Stimulated activated CD4-positive, alpha-beta T cell treated with anti-CD3 and anti-CD28 coated beads, Interleukin-15, amount 100 ng/mL, for 48 hours (primary cell): ENCODE results near the gene NAPEPLD.
"Not testable (repeated sequence)": the region's sequence is repeated elsewhere in the genome, so short reads cannot be mapped to it uniquely, and the experiment has no call there.

Experiments used
- DNase-seq, 2 donors: peaks; one replicate each; pipeline ENCODE4 v3.0.0-alpha.2; 2020; ENCODE audit warnings: low read depth in 2 of 2

Gene NAPEPLD

GRCh38 chr7:103113164-103113563, 35.7 kb downstream of the NAPEPLD start:
- DNase-seq = no peak

- DNase-seq = not testable (repeated sequence)
Observed at GRCh38 chr7:103106703-103107070, 42.2 kb downstream of the NAPEPLD start.

GRCh38 chr7:103106005-103106702, 42.7 kb downstream of the NAPEPLD start:
- no peak for DNase-seq

DNA sequence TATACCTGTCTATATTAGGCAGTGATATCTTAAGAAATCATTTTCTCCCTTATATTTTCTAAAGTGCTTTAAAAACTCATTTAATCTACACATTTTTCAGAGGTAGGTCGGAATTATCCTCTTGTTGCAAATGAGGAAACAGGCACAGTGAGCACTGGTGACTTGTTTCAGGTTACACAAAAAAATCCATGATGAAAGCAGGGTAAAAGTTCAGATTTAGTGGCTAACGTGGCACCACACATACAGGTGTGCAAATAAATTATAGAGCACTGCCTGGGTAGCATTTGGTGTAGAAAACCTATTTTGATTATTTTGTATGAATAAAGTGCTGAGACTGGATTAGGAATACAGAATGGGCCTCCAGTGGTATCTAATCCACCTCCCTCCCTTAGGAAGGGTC, 47.4 kb downstream of the NAPEPLD start:
- DNase-seq = no peak

DNA sequence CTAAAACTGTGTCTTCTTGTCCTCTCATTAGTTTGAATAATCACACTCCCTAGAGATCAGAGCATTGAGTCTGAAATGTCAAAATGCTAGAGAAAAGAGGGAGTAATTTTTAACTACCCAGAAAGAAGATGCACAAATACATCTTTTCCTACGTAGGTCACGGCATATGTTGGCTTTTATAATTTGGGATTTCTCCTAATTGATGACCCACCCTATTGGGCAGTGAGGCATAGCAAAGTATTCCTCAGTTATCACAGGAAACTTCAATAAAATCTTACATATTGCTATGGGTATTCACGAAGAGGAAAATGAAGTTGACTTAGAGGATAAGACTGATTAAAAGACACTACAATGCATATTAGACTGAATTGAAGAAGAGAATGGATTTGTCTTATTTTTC, 48.6 kb downstream of the NAPEPLD start:
- DNase-seq = no peak

GRCh38 chr7:103097041-103097440, 51.9 kb downstream of the NAPEPLD start:
- DNase-seq = no peak

DNA sequence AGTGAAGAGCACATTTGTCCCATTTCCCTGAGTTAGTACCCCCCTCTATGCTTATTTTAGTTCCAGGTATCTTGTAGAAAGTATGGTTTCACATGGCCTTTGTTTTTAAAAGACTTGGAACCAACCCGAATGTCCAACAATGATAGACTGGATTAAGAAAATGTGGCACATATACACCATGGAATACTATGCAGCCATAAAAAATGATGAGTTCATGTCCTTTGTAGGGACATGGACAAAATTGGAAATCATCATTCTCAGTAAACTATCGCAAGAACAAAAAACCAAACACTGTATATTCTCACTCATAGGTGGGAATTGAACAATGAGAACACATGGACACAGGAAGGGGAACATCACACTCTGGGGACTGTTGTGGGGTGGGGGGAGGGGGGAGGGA, 53.3 kb downstream of the NAPEPLD start:
- not testable (repeated sequence) for DNase-seq

DNA sequence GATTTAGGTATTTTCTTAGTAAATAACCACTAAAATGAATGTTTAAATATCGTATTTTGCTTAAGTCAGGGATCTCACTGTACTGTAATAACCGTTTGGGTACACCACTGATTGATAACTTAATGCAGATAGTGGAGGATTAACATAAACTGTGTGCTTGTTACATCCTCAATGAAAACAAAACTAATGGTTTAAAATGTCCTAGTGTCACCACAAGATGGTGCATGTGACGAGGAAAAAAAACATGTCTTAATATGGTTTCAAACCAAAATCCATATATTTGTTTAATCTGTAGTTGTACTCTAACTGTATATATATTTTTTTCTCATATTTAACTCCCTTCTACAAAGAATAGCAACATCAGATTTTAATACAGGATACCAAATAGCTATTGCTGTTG, 54.8 kb downstream of the NAPEPLD start:
- no peak for DNase-seq

GRCh38 chr7:103093429-103093828, 55.5 kb downstream of the NAPEPLD start:
- DNase-seq = no peak

DNA sequence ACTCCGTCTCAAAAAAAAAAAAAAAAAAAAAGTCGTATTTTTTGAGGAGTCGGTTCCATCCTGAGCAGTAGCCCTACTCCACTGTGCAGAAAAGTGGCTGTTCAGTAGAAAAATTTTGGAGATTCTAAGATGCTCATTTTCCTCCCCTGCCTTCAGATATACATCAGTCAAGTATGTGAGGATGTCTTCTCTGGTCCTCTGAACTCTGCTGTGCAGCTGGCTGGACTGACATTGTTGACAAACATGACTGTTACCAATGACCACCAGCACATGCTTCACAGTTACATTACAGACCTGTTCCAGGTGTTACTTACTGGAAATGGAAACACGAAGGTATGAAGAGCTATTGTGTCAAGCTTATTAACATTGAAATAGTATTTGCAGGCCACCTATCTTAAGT, 56.6 kb downstream of the NAPEPLD start:
- not testable (repeated sequence) for DNase-seq

DNA sequence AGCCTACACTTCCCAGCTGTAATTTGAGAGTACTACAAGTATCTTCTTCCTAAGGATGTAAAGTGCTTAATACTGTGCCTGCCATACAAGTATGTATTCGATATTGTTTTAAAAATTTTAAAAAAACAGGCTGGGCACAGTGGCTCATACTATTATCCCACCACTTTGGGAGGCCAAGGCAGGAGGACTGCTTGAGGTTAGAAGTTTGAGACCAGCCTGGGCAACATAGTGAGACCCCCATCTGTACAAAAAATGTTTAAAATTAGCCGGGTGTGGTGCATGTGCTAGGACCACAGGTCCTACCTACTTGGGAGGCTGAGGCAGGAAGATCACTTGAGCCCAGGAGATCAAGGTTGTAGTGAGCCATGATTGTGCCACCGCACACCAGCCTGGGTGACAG, 65.7 kb downstream of the NAPEPLD start:
- DNase-seq = no peak

DNA sequence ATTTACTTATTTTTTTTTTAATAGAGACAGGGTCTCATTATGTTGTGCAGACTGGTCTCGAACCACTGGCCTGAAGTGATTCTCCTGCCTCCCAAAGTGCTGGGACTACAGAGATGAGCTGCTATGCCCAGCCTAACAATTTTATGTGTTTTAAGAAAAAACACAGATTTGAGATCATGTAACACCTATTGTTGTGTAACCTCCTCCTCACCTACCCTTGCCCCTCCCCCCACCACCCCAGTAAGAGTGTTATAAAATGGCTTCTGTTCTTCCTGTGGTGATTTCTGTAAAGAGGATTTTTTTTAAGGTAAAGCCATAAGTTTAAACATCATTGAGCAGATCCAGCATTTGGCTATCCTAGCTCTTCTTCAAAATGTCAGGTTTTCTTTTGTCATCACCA, 66.4 kb downstream of the NAPEPLD start:
- DNase-seq = no peak

- DNase-seq = no peak
Observed at GRCh38 chr7:103080923-103081322, 68.0 kb downstream of the NAPEPLD start.

GRCh38 chr7:103079836-103080235, 69.1 kb downstream of the NAPEPLD start:
- no peak for DNase-seq

DNA sequence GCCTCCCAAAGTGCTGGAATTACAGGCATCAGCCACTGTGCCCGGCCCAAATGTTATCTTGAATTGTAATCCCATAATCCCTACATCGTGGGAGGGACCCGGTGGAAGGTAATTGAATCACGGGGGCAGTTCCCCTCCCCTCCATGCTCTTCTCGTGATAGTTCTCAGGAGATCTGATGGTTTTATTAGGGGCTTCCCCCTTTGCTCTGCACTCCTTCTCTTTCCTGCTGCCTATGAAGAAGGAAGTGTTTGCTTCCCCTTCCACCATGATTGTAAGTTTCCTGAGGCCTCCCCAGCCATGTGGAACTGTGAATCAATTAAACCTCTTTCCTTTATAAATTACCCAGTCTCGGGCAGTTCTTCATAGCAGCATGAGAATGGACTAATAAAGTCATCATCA, 70.7 kb downstream of the NAPEPLD start:
- not testable (repeated sequence) for DNase-seq

DNA sequence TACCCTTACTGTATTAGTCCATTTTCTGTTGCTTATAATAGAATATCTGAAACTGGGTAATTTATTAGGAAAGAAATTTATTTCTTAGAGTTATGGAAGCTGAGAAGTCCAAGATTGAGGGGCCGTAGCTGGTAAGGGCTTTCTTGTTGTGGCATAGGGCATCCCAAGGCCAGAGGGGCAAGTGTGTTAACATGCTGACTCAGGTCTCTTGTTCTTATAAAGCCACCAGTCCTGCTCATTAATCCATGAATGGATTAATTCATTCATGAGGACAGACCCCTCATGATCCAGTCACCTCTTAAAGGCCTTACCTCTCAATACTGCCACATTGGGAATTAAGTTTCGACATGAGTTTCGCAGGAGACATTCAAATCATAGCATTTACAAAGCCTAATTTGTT, 71.6 kb downstream of the NAPEPLD start:
- DNase-seq = no peak

- no peak for DNase-seq
Observed at GRCh38 chr7:103076764-103077163, 72.1 kb downstream of the NAPEPLD start.

GRCh38 chr7:103075337-103075918, 73.5 kb downstream of the NAPEPLD start:
- peak; percentile 68 to 70 for DNase-seq

DNA sequence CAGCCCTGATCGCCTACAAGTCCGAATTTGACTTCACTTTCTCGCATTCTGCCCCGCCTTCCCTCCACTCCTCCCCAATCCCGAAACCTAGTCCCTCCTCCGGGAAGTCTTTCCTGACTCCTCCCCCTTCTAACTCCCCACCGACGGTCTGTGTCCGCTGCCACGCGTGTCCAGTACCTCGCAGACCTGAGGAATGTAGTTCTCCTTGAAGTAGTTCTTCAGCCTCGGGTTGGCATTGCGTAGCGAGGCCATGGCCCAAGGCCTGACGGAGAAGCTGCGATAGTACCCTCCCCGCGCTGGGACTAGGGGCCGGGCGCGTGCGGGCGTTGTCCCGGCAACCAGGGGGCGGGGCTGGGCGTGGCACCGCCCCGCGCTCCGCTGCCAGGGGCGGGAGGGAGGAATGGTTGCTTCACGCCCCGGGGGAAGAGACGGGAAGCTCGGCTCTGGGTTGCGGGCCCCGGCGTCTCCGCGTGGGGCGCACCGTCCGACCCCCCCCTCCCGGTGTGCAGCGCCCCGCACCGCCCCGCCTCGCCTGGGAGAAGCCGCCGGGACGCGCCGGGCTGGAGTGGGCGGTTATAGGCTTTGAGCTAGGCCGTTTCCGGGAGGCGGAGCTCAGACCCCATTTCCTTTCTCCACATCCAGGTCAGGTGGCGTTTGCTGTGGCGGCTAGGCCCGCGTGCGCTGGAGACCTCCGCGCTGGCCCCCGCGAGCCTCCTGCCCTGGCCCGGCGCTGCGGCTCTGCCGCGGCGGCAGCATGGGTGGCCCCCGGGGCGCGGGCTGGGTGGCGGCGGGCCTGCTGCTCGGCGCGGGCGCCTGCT, 74.2 kb downstream of the NAPEPLD start, which contains the start of the genes ARMC10 and FBXL13:
TSS of gene ARMC10 (plus strand) at position 622 of the 818 bp plus-strand sequence. CDS start at position 755, 133 bp downstream.
TSS of gene FBXL13 (minus strand) at position 278 of the 818 bp plus-strand sequence.
- DNase-seq = peak; percentile 77 to 85

DNA sequence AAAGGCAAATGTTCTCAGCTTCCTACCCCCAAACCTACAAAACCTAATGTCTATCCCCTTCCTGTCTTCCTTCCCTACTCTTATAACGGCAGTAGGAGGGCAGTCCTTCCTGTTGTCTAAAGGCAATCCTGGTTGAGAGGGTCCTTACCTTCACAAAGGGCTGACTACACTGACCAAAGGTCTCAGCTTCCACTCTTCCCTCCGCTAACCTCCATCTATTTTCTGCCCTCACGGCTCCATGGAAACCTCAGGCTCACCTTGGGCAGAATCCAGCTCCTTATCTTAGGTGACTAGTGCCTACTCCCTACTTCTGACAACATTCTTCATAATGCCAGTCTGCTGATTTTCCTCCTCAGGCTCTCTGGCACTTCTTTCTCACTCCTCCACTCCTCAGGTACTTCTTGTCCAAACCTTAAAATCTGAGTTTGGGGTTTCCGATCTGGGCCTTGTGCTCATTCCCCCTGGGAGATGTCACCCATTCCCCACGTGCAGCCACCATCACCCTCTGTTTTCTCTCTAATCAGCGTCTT, 74.8 kb downstream of the NAPEPLD start:
- DNase-seq = no peak

GRCh38 chr7:103071000-103071399, 77.9 kb downstream of the NAPEPLD start:
- no peak for DNase-seq
